C4-2B (cell line): ENCODE results near the gene TRMT2A.

Experiments used
- ZFX ChIP-seq: fragments of 450-650 bp; IDR thresholded peaks from 2 replicates; pipeline ENCODE4 v1.6.1; 2017
- TF ChIP-seq, protein P1 (sequence below): fragments of 450-650 bp; conservative IDR thresholded peaks from 2 replicates; pipeline ENCODE4 v1.5.1; 2017; ENCODE audit warnings: mild to moderate bottlenecking

DNA sequence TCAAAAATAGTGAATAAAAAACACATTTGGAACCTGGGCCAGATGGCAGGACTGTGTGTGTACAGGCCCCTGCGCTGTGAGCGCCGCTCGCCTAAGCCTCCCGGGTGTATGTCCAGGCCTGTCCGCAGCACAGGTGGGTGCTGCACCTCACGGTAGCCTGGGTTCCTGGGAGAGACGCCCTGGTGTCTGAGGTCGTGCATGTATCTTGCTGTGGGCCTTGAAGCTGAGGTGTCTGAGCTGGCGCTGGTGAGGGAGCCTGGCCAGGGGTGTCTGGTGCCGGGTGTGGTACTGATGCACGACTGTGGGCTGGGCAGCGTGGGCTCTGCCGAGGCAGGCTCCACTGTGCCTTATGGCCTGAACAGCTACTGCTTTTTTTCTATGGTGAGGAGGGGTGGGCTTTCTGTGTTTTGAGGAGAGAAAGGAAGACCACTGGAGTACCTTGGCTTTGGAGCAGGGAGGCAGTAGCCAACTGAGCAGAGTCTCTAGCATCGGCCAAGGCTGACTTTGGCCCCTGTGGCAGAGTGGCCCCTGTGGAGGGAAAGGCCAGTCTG lies 10.4 kb upstream of the TRMT2A start:
- TF ChIP-seq, protein P1, sequence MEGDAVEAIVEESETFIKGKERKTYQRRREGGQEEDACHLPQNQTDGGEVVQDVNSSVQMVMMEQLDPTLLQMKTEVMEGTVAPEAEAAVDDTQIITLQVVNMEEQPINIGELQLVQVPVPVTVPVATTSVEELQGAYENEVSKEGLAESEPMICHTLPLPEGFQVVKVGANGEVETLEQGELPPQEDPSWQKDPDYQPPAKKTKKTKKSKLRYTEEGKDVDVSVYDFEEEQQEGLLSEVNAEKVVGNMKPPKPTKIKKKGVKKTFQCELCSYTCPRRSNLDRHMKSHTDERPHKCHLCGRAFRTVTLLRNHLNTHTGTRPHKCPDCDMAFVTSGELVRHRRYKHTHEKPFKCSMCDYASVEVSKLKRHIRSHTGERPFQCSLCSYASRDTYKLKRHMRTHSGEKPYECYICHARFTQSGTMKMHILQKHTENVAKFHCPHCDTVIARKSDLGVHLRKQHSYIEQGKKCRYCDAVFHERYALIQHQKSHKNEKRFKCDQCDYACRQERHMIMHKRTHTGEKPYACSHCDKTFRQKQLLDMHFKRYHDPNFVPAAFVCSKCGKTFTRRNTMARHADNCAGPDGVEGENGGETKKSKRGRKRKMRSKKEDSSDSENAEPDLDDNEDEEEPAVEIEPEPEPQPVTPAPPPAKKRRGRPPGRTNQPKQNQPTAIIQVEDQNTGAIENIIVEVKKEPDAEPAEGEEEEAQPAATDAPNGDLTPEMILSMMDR = no peak
- TF ChIP-seq ZFX = no peak
